ENCODE data around the gene MRPL24. TPM values are rescaled to one million over a fixed set of nuclear protein-coding genes. Genes with fewer than 3 reads are reported as not detected.

The MRPL24 gene
- total and polyA plus RNA-seq, 9 of the 15 experiments (the other 6 are each of a cell fraction or from before 2014, with no cell fraction given) = 74.3 to 267 (median 113) TPM

DNA sequence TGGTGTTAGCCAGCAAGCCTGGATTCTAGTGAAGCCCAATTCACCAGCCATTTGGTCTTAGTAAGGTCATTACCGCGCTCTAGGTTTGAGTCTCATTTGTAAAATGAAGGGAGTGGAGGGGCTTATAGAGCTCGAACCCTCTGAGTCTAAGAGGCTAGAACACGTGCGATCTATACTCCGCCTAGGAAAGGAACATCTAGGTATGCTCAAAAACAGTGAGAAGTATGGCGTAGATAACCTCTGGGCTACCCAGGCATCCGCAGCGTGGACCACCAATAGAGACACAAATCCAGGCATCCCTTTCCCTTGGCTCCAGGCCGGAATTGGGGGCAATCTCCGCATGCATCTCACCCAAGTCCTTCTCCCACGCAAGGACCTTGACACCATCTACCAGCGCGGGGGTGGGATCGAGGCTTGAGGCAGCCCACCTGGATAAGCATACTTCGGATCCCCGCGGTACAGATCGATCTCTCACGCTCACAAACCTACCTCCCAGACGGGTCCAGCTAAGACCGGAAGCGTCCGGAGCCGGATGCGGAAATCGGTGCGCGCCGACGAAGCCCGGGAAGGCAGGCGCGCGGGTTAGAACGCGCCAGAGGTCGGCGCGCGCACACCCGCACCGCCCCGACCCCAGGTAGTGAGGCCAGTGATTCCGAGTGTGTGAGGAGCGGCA is 12.8 kb downstream of the MRPL24 start, which contains the start of gene METTL25B (continued):
- TF ChIP-seq, protein P1, sequence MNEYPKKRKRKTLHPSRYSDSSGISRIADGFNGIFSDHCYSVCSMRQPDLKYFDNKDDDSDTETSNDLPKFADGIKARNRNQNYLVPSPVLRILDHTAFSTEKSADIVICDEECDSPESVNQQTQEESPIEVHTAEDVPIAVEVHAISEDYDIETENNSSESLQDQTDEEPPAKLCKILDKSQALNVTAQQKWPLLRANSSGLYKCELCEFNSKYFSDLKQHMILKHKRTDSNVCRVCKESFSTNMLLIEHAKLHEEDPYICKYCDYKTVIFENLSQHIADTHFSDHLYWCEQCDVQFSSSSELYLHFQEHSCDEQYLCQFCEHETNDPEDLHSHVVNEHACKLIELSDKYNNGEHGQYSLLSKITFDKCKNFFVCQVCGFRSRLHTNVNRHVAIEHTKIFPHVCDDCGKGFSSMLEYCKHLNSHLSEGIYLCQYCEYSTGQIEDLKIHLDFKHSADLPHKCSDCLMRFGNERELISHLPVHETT (CRISPR knock-in tag; conservative IDR thresholded peaks at IDR 0.05 in 1 of 2, IDR thresholded peaks at IDR 0.05 in 1 of 2) = no peak
- TF ChIP-seq MAZ (CRISPR knock-in tag; conservative IDR thresholded peaks at IDR 0.05 in 1 of 2, IDR thresholded peaks at IDR 0.05 in 1 of 2) (no peak), HBP1 (CRISPR knock-in tag; IDR thresholded peaks at IDR 0.05) (no peak), SP2 (IDR thresholded peaks at IDR 0.05; ENCODE audit: extremely low read depth, low read depth, low read length, poor library complexity, severe bottlenecking) (no peak), GTF2A2 (tag; IDR thresholded peaks at IDR 0.05) (no peak), SMAD4 (CRISPR knock-in tag; conservative IDR thresholded peaks at IDR 0.05) (no peak), HDAC1 (IDR thresholded peaks at IDR 0.05) (peak in 1 of 2 experiments; percentile 87; a peak in 2 of 4 replicates), STAT5A (IDR thresholded peaks at IDR 0.05; ENCODE audit: borderline replicate concordance, low read length) (no peak), ZNF232 (CRISPR knock-in tag; IDR thresholded peaks at IDR 0.05) (no peak), U2AF2 (optimal IDR thresholded peaks at IDR 0.05; ENCODE audit: low read depth, low read length) (no peak), BCOR (IDR thresholded peaks at IDR 0.05) (no peak), MYC (IDR thresholded peaks at IDR 0.05; ENCODE audit: low read depth, low read length) (no peak), MYC (CRISPR knock-in tag; IDR thresholded peaks at IDR 0.05; ENCODE audit: borderline replicate concordance, low read depth) (no peak), BCL6 (CRISPR knock-in tag; IDR thresholded peaks at IDR 0.05) (no peak), MYBL2 (IDR thresholded peaks at IDR 0.05; ENCODE audit: low read depth) (no peak), MYBL2 (CRISPR knock-in tag; IDR thresholded peaks at IDR 0.05; ENCODE audit: borderline replicate concordance) (no peak), BRF1 (IDR thresholded peaks at IDR 0.05; ENCODE audit: borderline replicate concordance, extremely low read depth, insufficient read length) (no peak), ZNF143 (CRISPR knock-in tag; IDR thresholded peaks at IDR 0.05) (no peak), ZNF395 (CRISPR knock-in tag; IDR thresholded peaks at IDR 0.05) (no peak), ZNF324 (CRISPR knock-in tag; IDR thresholded peaks at IDR 0.05) (no peak), U2AF1 (optimal IDR thresholded peaks at IDR 0.05; ENCODE audit: low read depth, low read length) (no peak), CSDE1 (IDR thresholded peaks at IDR 0.05) (no peak), MEIS2 (IDR thresholded peaks at IDR 0.05; ENCODE audit: partially characterized antibody) (no peak)
- TF ChIP-seq, protein P2, sequence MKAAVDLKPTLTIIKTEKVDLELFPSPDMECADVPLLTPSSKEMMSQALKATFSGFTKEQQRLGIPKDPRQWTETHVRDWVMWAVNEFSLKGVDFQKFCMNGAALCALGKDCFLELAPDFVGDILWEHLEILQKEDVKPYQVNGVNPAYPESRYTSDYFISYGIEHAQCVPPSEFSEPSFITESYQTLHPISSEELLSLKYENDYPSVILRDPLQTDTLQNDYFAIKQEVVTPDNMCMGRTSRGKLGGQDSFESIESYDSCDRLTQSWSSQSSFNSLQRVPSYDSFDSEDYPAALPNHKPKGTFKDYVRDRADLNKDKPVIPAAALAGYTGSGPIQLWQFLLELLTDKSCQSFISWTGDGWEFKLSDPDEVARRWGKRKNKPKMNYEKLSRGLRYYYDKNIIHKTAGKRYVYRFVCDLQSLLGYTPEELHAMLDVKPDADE (conservative IDR thresholded peaks at IDR 0.05; ENCODE audit: control insufficient read depth, low read depth, low read length) = peak; percentile 66; the same call in 1 of the 2 replicates
